GM21528 (cell line): ENCODE results near the gene TSSK2.

Source experiments
- ATAC-seq: cut with Tn5 transposase; IDR thresholded peaks from one replicate; pipeline ENCODE4 v1.9.1; 2021; ENCODE audit warnings: mild to moderate bottlenecking, moderate library complexity; ENCODE audit not compliant: unreplicated experiment, low FRiP score

TSSK2 gene

GRCh38 chr22:19122752-19123492, 8.2 kb upstream of the TSSK2 start:
- ATAC-seq = no peak

- no peak for ATAC-seq
These were observed 7.2 kb upstream of the TSSK2 start for GRCh38 chr22:19123936-19124335.

GRCh38 chr22:19124377-19124776, 6.7 kb upstream of the TSSK2 start:
- no peak for ATAC-seq

GRCh38 chr22:19125011-19125410, 6.1 kb upstream of the TSSK2 start:
- ATAC-seq = no peak

- ATAC-seq = no peak
These were observed 5.4 kb upstream of the TSSK2 start for GRCh38 chr22:19125474-19126308.

- ATAC-seq = no peak
These were observed 4.5 kb upstream of the TSSK2 start for GRCh38 chr22:19126309-19127273.

- ATAC-seq = no peak
These were observed 3.6 kb upstream of the TSSK2 start for GRCh38 chr22:19127329-19128008.

- ATAC-seq = no peak
These were observed 3.1 kb upstream of the TSSK2 start for GRCh38 chr22:19128009-19128401.

- no peak for ATAC-seq
These were observed 2.0 kb upstream of the TSSK2 start for GRCh38 chr22:19128946-19129727.

- ATAC-seq = no peak
These were observed 1.2 kb upstream of the TSSK2 start for GRCh38 chr22:19129871-19130270.

GRCh38 chr22:19131685-19132015, 542 bp downstream of the TSSK2 start:
- no peak for ATAC-seq

GRCh38 chr22:19132153-19132552, 1.0 kb downstream of the TSSK2 start:
- ATAC-seq = no peak

GRCh38 chr22:19132693-19133400, 1.7 kb downstream of the TSSK2 start:
- ATAC-seq = no peak

- ATAC-seq = no peak
These were observed 2.5 kb downstream of the TSSK2 start for GRCh38 chr22:19133561-19133960.

GRCh38 chr22:19134176-19134831, 3.2 kb downstream of the TSSK2 start:
- ATAC-seq = no peak

- ATAC-seq = no peak
These were observed 3.8 kb downstream of the TSSK2 start for GRCh38 chr22:19134874-19135273.

- ATAC-seq = no peak
These were observed 5.8 kb downstream of the TSSK2 start for GRCh38 chr22:19136915-19137314.
